Tibial nerve (tissue), 4 donors: ENCODE measurements around the gene PLLP.

Source experiments
- CTCF ChIP-seq, 5 experiments: fragments of 200-600 bp in 3 of 5; fragments of 450-650 bp in 2 of 5; sonication (generic) in 3 of 5; IDR thresholded peaks; one replicate each; pipeline ENCODE4 v1.5.1; 2016 to 2019; ENCODE audit warnings: antibody characterized with exemption in 5 of 5, mild to moderate bottlenecking in 3 of 5, moderate library complexity in 2 of 5
- EP300 ChIP-seq, 2 donors: sonication (generic); formaldehyde crosslinking; IDR thresholded peaks; one replicate each; pipeline ENCODE4 v1.6.1; 2017; ENCODE audit warnings: antibody characterized with exemption in 2 of 2, mild to moderate bottlenecking in 1 of 2
- POLR2A ChIP-seq, 2 donors: fragments of 450-650 bp; IDR thresholded peaks; one replicate each; pipeline ENCODE4 v1.6.1; 2017; ENCODE audit warnings: antibody characterized with exemption in 2 of 2, mild to moderate bottlenecking in 2 of 2, moderate library complexity in 2 of 2

DNA sequence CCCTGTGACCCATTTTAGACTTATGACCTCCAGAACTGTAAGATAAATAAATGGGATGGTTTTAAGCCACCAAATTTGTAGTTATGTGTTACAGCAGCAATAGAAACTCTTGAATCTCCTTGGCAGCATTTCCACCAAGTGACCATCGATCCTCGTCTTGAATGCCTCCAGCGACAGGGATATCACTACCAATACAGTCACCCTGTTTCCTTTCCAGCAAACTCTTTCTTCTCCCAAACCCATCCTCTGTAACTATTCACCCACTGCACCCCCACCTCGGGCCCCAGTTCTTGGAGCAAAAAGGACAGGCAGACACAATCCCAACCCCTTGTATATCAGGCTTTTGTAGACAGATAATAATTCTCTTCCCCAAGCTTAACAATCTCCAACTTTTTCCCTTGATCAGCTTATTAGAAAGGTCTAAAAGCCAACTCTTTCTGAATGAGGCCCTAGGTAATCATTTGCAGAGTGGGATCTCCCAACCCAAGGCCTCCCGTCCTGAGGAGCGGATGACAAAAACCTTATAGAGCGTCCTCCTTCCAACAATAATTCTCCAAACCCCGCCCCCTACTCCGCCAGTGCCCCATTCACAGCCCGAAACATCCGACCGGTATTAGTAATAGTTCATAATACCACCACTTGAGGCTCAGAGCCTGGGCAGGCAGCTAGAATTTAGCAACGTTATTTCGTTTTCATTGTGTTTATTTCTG, 14.7 kb upstream of the PLLP start:
- TF ChIP-seq CTCF (IDR thresholded peaks at IDR 0.05) (no peak), POLR2A (IDR thresholded peaks at IDR 0.05) (no peak), EP300 (IDR thresholded peaks at IDR 0.05) (no peak)
